Neuronal stem cell (in vitro differentiated cells): ENCODE results near the gene HDDC3.
"Not testable (repeated sequence)": the region's sequence is repeated elsewhere in the genome, so short reads cannot be mapped to it uniquely, and the experiment has no call there.

Experiments
- DNase-seq: peaks from one replicate; pipeline ENCODE4 v3.0.0-alpha.2; 2013; ENCODE audit warnings: low spot score
- H2AFZ ChIP-seq: one replicate; pipeline ENCODE4 v1.6.1; 2013; ENCODE audit warnings: mild to moderate bottlenecking, low read length, inconsistent platforms
- H2AK5ac ChIP-seq: 2 replicates; pipeline ENCODE4 v1.6.1; 2013; ENCODE audit warnings: low read depth, mild to moderate bottlenecking, inconsistent platforms, low read length, moderate library complexity, mixed read lengths
- H2BK120ac ChIP-seq: 2 replicates; pipeline ENCODE4 v1.6.1; 2013; ENCODE audit warnings: low read depth, mild to moderate bottlenecking, inconsistent platforms, low read length, moderate library complexity, mixed read lengths
- H2BK12ac ChIP-seq: one replicate; pipeline ENCODE4 v1.6.1; 2013; ENCODE audit warnings: low read length, inconsistent platforms
- H2BK15ac ChIP-seq: 2 replicates; pipeline ENCODE4 v1.6.1; 2013; ENCODE audit warnings: mild to moderate bottlenecking, low read length, inconsistent platforms, mixed read lengths
- H2BK5ac ChIP-seq: one replicate; pipeline ENCODE4 v1.6.1; 2013; ENCODE audit warnings: inconsistent platforms, mild to moderate bottlenecking, low read length, moderate library complexity
- H3K14ac ChIP-seq: one replicate; pipeline ENCODE4 v1.6.1; 2013; ENCODE audit warnings: low read length, inconsistent platforms
- H3K18ac ChIP-seq: 2 replicates; pipeline ENCODE4 v1.6.1; 2013; ENCODE audit warnings: low read length, inconsistent platforms
- H3K23ac ChIP-seq: 2 replicates; pipeline ENCODE4 v1.6.1; 2013; ENCODE audit warnings: low read depth, mild to moderate bottlenecking, mixed read lengths, low read length, inconsistent platforms; ENCODE audit not compliant: poor library complexity
- H3K27ac ChIP-seq: replicated peaks from 3 replicates; pipeline ENCODE4 v1.5.1; 2013; ENCODE audit warnings: low read length, inconsistent platforms
- H3K27me3 ChIP-seq, 3 experiments: 2 replicates each; pipeline ENCODE4 v1.6.1; 2013; ENCODE audit warnings: low read length in 3 of 3, mild to moderate bottlenecking in 2 of 3, inconsistent platforms in 1 of 3, low read depth in 1 of 3, mixed read lengths in 1 of 3, moderate library complexity in 1 of 3; ENCODE audit not compliant: control insufficient read depth in 3 of 3, insufficient read depth in 3 of 3
- H3K36me3 ChIP-seq, 2 donors: replicated peaks in 1 of 2; 2 replicates each; pipeline ENCODE4 v1.6.1; 2013; ENCODE audit warnings: low read length in 2 of 2; ENCODE audit not compliant: control insufficient read depth in 2 of 2, insufficient read depth in 2 of 2
- H3K4ac ChIP-seq: 2 replicates; pipeline ENCODE4 v1.6.1; 2013; ENCODE audit warnings: inconsistent platforms, mild to moderate bottlenecking, low read length, moderate library complexity
- H3K4me1 ChIP-seq, 2 donors: 1 replicate in 1 of 2; 2 replicates in 1 of 2; pipeline ENCODE4 v1.6.1; 2013; ENCODE audit warnings: low read length in 2 of 2, low read depth in 1 of 2; ENCODE audit not compliant: control insufficient read depth in 2 of 2, insufficient read depth in 1 of 2
- H3K4me2 ChIP-seq: one replicate; pipeline ENCODE4 v1.6.1; 2013; ENCODE audit warnings: mild to moderate bottlenecking, low read length, inconsistent platforms; ENCODE audit not compliant: insufficient read depth, poor library complexity, severe bottlenecking
- H3K4me3 ChIP-seq, 2 donors: 2 replicates each; pipeline ENCODE4 v1.5.1; 2013; ENCODE audit warnings: low read length in 2 of 2, mild to moderate bottlenecking in 2 of 2, inconsistent platforms in 1 of 2, moderate library complexity in 1 of 2
- H3K79me1 ChIP-seq: one replicate; pipeline ENCODE4 v1.6.1; 2013; ENCODE audit warnings: low read depth, mild to moderate bottlenecking, inconsistent platforms, low read length, moderate library complexity
- H3K9ac ChIP-seq: one replicate; pipeline ENCODE4 v1.6.1; 2013; ENCODE audit warnings: mild to moderate bottlenecking, low read depth, low read length, inconsistent platforms; ENCODE audit not compliant: poor library complexity
- H3K9me3 ChIP-seq, 2 donors: replicated peaks in 1 of 2; 2 replicates each; pipeline versions ENCODE3 to v1.6.1; 2013; ENCODE audit warnings: low read length in 2 of 2, mild to moderate bottlenecking in 2 of 2, inconsistent platforms in 1 of 2, low read depth in 1 of 2, mixed read lengths in 1 of 2, moderate library complexity in 1 of 2; ENCODE audit not compliant: control insufficient read depth in 2 of 2, insufficient read depth in 1 of 2
- H4K8ac ChIP-seq: one replicate; pipeline ENCODE4 v1.6.1; 2013; ENCODE audit warnings: low read depth, mild to moderate bottlenecking, inconsistent platforms, low read length, moderate library complexity
- H4K91ac ChIP-seq: one replicate; pipeline ENCODE4 v1.6.1; 2013; ENCODE audit warnings: low read length, low read depth, mild to moderate bottlenecking, inconsistent platforms; ENCODE audit not compliant: poor library complexity
- WGBS, 2 donors: extraction: QIAGEN DNeasy Blood & Tissue Kit; methylation state at CpG; one replicate each; pipeline ENCODE4 v1.1.7; 2013; ENCODE audit warnings: missing lambda C conversion rate in 2 of 2, mixed read lengths in 1 of 2; ENCODE audit not compliant: insufficient read length in 2 of 2, insufficient replicate concordance in 1 of 2; ENCODE audit errors: extremely low coverage in 2 of 2; 5-methylcytosine and 5-hydroxymethylcytosine counted together

HDDC3 gene

GRCh38 chr15:90924375-90924774 lies 8.0 kb downstream of the HDDC3 start:
- Histone ChIP-seq H3K18ac (no peak overlapping the region), H2BK120ac (no peak overlapping the region), H3K23ac (no peak overlapping the region), H3K27me3 (no peaks in the 10 kb centered on the region), H3K79me1 (no peaks in the 10 kb centered on the region), H4K8ac (no peak overlapping the region), H2BK12ac (no peak overlapping the region), H2BK15ac (no peak overlapping the region), H3K14ac (no peak overlapping the region), H3K4ac (no peak overlapping the region), H4K91ac (no peak overlapping the region), H2BK5ac (no peak overlapping the region), H3K4me3 (no peak overlapping the region), H3K9ac (no peak overlapping the region), H3K4me1 (peaks cover 0 to 3% of the 10 kb centered on the region in 2 donors), H3K36me3 (peaks cover 13 to 24% of the 10 kb centered on the region in 2 donors), H2AK5ac (no peak overlapping the region), H3K4me2 (no peak overlapping the region), H3K27ac (no peak overlapping the region), H3K9me3 (no peaks in the 10 kb centered on the region), H2AFZ (no peak overlapping the region)
- WGBS, 2 donors: no CpG with 5 or more reads among the region's 5 CpGs
- DNase-seq: no peak

- not testable (repeated sequence) for H3K9ac ChIP-seq, H3K79me1 ChIP-seq, DNase-seq
Observed at GRCh38 chr15:90922712-90923322, 9.5 kb downstream of the HDDC3 start.

GRCh38 chr15:90921887-90922286 lies 10.5 kb downstream of the HDDC3 start:
- H2BK120ac ChIP-seq: no peak overlapping the region
- H2BK5ac ChIP-seq: no peak overlapping the region
- no peak overlapping the region for H2BK15ac ChIP-seq
- peaks cover 27 to 47% of the 10 kb centered on the region in 2 donors for H3K36me3 ChIP-seq
- H3K9ac ChIP-seq: no peak overlapping the region
- no peak overlapping the region for H3K27ac ChIP-seq
- no peak for DNase-seq
- H4K8ac ChIP-seq: no peak overlapping the region
- WGBS, 2 donors: no CpG with 5 or more reads among the region's 4 CpGs
- H3K4me3 ChIP-seq: no peak overlapping the region
- no peaks in the 10 kb centered on the region for H3K9me3 ChIP-seq
- peaks cover 0 to 3% of the 10 kb centered on the region in 2 donors for H3K4me1 ChIP-seq
- H2AK5ac ChIP-seq: no peak overlapping the region
- no peak overlapping the region for H2BK12ac ChIP-seq
- no peak overlapping the region for H2AFZ ChIP-seq
- H3K18ac ChIP-seq: no peak overlapping the region
- H3K27me3 ChIP-seq: no peaks in the 10 kb centered on the region
- H3K79me1 ChIP-seq: no peaks in the 10 kb centered on the region
- H3K23ac ChIP-seq: no peak overlapping the region
- H3K4ac ChIP-seq: no peak overlapping the region
- H4K91ac ChIP-seq: no peak overlapping the region
- no peak overlapping the region for H3K14ac ChIP-seq
- H3K4me2 ChIP-seq: no peak overlapping the region

More at GRCh38 chr15:90922712-90923322, 9.5 kb downstream of the HDDC3 start:
- not testable (repeated sequence) for H3K4ac ChIP-seq, H3K4me3 ChIP-seq, H3K4me1 ChIP-seq, H4K91ac ChIP-seq, H2BK12ac ChIP-seq, H3K4me2 ChIP-seq, H2AFZ ChIP-seq, H3K23ac ChIP-seq, H3K14ac ChIP-seq, H2BK15ac ChIP-seq, H3K27me3 ChIP-seq, H2BK5ac ChIP-seq, H3K18ac ChIP-seq, H3K27ac ChIP-seq, H4K8ac ChIP-seq, H3K9me3 ChIP-seq, H2AK5ac ChIP-seq, H2BK120ac ChIP-seq
- WGBS, 2 donors: no CpG with 5 or more reads among the region's 7 CpGs
- H3K36me3 ChIP-seq: peaks cover 21 to 38% of the 10 kb centered on the region in 2 donors

- H2AK5ac ChIP-seq: no peak overlapping the region
- no peak overlapping the region for H4K8ac ChIP-seq
- no peak overlapping the region for H4K91ac ChIP-seq
- H2BK15ac ChIP-seq: no peak overlapping the region
- no peak overlapping the region for H2BK12ac ChIP-seq
- H3K4me1 ChIP-seq: no peaks in the 10 kb centered on the region
- no peak overlapping the region for H2BK120ac ChIP-seq
- H3K79me1 ChIP-seq: no peaks in the 10 kb centered on the region
- no peak overlapping the region for H3K18ac ChIP-seq
- H3K4me3 ChIP-seq: no peak overlapping the region
- no peak overlapping the region for H3K4me2 ChIP-seq
- no CpG with 5 or more reads among the region's 6 CpGs for WGBS, 2 donors
- H3K4ac ChIP-seq: no peak overlapping the region
- no peak overlapping the region for H3K9ac ChIP-seq
- H2AFZ ChIP-seq: no peak overlapping the region
- H3K14ac ChIP-seq: no peak overlapping the region
- no peak overlapping the region for H2BK5ac ChIP-seq
- H3K36me3 ChIP-seq: peaks cover 42 to 76% of the 10 kb centered on the region in 2 donors
- no peak overlapping the region for H3K23ac ChIP-seq
- H3K27ac ChIP-seq: no peak overlapping the region
- H3K27me3 ChIP-seq: no peaks in the 10 kb centered on the region
- no peaks in the 10 kb centered on the region for H3K9me3 ChIP-seq
- no peak for DNase-seq
Observed at GRCh38 chr15:90918835-90919234, 13.5 kb downstream of the HDDC3 start.
